HS-27A (cell line): ENCODE results near the gene ZNF273.

Experiments used
- DNase-seq: peaks from one replicate; pipeline ENCODE4 v3.0.0-alpha.2; 2012; ENCODE audit warnings: low read depth, missing footprints

The ZNF273 gene

DNA sequence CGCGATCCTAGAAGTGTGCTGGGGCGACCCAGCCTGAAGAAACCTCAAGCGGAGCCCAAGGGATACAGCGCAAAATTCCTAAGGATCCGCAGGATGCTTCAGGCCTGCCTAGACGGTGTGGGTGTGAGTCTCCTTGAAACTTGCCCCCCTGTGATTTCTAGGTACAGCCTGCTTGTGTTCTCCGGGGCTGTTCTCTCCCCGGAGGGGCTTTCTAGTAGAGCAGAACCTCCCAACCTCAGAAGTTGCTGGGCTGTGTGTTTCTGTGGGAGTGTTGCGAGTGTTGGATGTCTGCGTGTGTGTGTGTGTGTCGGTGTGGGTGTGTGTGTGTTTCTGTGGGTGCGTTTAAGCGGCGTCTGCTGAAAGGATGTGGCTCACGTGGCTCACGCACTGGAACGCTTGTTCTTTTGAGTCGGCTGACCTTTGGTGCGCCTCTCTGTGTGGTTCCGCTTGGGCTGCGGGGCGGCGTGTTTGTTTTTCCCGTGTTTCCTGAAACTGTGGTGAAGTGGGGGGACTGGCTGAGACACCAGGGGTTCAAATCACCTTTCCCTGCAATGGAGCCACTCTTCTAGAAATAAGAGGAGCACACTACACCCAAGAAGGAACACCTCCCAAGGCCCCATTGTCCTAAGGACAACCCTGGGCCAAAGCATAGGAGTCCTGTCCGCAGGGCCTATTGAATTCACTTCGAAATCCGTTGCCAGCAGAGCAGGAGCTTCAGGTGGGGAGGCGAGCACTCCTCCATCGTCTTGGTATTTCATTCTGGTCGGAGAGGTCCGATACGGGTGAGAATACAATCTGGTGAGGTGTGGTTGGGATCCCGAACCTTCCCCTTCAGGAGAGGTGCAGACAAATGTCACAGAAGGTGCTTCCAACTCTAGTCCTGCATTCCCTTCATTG, 25.1 kb upstream of the ZNF273 start:
- no peak for DNase-seq

DNA sequence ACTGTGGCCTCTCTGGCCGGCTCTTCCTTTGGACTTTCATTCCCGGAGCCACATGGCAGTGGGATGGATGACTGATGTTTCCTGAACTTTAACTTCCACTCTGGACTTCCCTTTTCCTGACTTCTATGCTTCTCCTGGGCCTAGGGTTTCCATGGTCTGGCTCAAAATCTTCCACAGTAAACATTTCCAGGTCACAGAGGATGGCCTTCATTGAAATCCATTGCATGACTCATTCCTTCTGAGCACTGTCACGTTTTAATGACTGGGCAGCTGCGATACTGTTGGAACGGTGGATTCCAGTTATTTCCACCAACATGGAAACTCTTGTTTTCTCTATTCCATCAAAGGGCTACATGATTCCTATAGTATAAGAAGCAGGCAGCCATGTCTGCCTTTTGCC, 24.4 kb upstream of the ZNF273 start:
- no peak for DNase-seq

DNA sequence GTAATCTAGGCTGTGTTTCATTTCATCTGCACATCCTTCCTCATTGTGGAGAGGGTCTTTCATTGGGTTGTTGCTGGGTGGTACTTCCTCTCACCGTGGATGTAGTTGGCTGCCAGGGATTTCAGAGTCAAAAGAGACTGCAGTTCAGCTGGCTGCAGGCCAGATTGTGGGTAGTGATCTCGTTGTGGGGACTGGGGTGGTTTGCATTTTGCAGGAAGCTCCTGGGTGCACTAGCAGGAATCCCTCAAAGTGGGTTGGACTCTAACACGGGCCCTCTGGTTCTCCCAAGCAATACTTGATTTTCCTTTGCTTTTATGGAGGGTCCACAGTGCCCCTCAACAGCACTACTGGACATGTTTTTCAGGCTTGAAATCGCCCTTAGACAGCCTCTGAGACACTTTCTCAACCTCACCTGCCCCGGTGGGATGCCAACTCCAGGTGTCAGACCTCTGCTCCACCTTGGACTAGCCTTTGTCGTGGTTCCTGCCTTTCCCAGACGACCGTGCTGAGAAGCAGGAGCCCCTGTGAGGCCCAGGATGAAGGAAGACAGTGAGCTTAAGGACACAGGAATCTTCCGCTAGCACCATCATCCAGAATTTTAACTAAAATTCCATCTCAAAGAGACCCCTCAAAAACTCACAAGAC, 23.9 kb upstream of the ZNF273 start:
- DNase-seq = no peak

DNA sequence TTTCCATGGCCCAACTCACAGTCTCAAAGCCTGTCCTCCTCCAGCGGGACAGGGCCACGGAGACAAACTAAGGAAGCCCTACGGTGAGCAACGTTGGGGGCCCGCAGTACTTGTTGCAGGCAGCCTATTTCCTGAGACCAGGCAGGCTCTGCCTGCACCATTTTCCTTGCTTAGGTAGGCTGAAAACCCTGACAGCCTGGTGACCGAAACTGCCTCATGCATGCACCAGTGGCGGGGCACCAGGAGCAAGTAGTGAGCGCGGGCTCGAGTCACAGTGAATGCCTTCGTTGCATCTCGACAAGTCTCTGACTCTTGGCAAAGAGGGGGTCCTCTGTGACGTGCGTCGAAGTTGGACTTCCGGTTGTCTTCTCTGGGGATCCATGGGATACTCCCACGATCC, 23.3 kb upstream of the ZNF273 start:
- DNase-seq = no peak

DNA sequence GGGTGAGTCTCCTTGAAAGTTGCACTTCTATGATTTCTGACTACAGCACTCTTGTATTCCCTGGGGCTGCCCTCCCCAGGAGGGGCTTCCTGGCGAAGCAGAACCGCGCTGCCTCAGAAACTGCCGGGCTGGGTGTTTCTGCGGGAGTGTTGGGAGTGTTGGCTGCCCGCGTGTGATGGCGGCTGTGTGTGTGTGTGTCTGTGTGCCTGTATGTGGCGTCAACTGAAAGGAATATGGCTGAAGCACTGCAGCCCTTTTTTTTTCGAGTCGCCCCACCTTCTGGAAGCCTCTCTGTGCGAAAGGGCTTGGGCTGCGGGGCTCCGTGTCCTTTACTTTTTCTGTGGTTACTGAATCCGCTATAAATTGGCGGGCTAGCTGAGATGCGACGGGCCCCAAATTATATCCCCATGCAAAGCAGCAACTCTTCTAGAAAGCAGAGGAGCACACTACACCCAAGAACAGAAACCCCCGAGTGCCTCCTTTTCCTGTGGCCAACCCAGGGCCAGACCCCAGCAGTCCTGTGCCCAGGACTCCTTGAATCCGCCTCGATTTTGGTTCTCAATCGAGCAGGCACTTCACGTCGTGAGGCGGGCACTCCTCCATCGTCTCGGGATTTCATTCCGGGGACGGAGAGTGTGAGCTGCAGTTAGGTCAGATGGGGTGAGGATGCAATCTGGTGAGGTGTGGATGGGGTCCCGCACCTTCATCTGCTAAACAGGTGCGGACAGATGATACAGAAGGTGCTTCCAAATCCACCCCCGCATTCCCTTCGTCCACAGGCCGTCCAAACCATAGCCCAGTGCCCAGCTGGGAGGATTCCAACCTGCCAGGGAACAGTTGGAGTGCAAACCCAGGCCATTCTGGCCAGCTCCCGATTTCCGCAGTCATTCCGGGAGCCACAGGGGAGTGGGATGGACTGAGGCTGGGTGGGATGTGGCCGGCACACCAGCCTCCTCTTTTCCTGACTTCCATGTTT, 22.5 kb upstream of the ZNF273 start:
- DNase-seq = no peak

DNA sequence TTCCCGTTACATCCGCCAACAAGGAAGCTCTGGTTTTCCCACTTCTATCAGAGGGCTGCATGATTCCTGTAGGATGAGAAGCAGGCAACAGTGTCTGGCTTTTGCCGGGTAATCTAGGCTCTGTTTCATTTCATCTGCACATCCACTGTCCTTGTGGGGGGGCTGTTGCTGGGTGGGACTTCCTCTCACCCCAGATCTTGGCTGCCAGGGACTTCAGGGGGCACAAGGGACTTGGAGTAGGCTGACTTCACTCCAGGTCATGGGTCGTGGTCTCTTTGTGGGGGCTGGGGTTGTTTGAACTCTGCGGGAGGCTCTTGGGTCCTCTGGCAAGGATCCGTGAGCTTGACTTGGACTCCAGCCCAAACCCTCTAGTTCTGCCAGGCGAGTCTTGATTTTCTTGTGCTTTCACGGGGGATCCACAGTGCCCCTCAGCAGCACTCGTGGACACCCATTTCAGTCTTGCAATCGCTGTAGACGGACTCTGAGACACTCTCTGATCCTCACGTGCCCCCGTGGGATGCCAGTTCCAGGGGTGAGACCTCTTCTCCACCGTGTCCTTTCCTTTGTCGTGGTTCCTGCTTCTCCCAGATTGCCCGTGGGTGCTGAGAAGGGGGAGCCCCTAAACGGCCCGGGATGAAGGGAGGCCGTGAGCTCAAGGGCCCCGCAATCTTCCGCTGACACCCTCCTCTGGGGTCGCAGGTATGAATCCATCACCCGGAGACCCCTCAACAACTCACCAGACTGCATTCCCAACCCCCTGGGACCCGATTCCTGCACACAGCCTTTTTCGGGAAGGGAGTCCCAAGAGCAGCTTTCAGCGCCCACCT, 21.4 kb upstream of the ZNF273 start:
- no peak for DNase-seq

DNA sequence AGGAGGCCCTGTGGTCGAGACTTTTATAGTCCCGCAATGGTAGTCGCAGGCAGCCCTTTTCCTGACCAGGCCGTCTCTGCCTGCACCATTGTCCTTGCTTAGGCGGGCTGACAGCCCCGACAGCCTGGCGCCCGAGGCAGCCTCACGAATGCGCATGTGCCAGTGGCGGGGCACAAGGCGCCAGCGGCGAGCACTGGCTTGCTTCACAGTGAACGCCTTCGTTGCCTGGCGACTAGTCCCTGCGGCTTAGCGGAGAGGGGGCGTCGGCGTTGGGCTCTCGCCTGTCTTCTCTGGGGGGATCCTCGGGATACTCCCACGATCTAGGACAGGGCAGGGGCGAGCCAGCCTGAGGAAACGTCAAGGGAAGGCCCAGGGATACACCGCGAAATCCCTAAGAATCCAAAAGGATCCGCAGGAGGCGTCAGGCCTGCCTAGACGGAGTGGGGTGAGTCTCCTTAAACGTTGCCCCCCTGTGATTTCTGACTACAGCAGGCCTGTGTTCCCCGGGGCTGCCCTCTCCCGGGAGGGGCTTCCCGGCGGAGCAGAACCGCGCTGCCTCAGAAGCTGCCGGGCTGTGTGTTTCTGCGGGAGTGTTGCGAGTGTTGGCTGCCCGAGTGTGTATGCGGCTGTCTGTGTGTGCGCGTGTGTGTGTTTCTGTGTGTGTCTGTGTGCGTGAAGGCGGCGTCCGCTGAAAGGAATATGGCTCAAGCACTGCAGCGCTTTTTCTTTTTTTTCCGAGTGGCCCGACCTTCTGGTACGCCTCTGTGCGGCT, 20.5 kb upstream of the ZNF273 start:
- DNase-seq = no peak

DNA sequence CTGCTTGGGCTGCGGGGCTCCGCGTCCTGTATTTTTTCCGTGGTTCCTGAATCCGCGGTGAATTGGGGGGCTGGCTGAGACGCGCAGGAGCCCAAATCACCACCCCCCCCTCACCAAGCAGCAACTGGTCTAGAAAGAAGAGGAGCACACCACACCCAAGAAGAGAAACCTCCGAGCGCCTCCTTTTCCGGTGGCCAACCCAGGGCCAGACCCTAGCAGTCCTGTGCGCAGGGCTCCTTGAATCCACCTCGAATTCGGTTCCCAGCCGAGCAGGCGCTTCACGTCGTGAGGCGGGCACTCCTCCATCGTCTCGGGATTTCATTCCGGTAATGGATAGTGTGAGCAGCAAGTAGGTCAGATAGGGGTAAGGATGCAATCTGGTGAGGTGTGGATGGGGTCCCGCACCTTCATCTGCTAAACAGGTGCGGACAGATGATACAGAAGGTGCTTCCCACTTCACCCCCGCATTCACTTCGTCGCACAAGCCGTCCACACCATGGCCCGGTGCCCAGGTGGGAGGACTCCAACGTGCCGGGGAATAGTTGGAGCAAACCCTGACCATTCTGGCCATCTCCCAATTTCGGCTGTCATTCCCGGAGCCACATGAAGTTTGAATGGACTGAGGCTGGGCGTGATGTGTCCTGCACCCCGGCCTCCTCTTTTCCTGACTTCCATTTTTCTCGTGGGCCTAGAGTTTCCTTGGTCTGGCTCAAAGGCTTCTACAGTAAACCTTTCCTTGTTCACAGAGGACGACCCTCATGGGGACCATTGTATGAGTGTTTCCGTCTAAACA, 19.8 kb upstream of the ZNF273 start:
- no peak for DNase-seq

DNA sequence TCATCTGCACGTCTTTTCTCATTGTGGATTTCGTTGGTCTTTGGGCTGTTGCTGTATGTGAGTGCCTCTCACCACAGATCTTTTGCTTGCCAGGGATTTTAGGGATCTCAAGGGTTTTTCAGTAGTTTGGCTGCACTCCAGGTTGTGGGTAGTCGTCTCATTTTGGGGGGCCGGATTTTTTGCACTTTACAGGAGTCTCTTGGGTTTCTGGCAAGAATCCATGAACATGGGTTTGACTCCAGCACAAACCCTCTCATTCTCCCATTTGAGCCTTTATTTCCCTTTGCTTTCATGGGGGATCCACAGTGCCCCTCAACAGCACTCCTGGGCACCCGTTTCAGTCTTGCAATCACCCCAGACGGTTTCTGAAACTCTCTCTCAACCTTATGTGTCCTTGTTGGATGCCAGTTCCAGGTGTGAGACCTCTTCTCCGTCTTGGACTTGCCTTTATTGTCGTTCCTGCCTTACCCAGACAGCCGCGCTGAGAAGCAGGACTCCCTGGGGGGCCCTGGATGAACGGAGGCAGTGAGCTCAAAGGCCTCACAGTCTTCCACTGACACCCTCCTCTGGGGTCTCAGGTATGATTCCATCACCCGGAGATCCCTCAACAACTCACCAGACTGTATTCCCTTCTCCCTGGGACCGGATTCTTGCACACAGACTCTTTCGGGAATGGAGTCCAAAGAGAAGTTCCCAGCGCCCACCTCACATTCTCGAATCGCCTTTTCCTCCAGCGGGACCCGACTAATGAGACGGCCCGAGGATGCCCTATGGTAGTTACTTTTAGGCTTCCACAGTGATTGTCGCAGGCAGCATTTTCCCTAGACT, 18.8 kb upstream of the ZNF273 start:
- DNase-seq = no peak

DNA sequence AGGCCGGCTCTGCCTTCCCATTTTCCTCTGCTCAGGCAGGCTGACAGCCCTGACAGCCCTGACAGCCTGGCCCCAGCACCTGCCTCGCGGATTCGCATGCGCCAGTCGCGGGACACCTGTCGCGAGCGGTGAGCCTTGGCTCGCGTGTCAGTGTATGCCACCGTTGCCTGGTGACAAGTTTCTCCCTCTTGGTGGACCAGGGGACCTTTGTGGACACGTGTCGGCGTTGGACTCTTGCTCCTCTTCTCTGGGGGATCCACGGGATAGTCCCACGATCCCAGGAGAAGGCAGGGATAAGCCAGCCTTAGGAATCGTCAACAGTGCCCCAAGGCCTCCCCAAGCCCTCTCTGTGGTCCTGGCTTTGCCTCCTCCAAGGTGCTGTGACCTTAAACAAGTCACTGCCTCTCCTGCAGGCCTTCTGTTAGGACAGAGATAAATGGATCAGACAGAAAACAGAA, 18.1 kb upstream of the ZNF273 start:
- no peak for DNase-seq

DNA sequence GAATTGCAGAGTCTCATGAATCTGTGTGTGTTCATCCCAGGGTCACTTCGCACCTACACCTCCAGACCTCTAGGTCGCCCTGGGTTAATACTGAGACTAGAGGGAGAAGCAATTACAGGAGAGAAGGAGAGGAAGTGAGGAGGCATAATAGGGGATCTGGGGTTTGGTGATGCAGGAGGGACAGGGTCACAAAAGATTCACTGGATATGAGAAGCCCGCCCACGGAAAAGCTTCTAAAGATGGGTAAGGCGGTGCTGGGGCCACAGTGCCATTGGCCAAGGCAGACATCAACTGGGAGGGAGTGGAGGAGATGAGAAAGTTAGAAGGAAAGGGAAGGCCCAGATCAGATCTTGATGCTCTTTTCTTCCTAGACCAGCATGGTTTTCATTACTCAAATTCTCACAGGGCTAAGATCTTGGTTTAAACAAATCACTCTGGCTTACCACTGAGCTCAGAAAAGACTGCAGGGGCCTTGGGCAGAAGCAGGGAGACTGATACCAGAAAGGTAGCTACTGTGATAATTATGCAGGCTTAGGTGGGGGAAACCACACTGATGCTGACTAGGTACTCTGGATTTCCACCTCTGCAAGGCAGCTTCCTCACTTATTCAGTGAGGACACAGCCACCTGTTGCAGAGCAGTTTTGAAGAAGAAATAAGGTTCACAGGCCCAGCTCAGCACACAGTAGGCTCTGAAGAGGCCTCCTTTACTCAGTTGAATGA, 17.4 kb upstream of the ZNF273 start:
- DNase-seq = no peak

DNA sequence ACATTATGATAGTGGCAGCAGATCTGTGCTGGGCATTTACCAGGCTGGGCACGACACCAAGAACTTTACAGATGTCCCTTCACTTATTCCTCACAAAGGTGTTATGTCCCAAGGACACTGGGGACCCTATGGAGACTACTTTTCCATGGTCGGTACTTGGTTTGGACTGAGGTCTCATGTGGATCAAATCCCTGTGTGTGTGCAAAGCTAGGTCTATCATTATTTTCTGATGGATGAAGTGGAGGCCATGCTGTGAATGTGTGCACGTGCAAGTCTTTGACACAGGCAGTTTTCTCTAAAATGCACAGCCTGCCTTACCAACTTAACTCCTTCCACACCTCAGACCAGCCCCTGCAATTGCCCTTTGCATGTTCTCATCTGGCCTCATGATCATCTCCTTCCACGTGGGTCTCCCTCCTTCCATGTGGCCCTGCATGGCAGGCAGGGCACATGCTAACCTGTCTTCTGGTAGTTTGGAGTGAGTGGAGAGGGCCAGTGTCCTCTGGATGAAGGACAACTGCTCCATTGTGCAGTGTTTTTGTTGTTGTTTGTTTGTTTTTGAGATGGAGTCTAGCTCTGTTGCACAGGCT, 16.0 kb upstream of the ZNF273 start:
- DNase-seq = no peak

DNA sequence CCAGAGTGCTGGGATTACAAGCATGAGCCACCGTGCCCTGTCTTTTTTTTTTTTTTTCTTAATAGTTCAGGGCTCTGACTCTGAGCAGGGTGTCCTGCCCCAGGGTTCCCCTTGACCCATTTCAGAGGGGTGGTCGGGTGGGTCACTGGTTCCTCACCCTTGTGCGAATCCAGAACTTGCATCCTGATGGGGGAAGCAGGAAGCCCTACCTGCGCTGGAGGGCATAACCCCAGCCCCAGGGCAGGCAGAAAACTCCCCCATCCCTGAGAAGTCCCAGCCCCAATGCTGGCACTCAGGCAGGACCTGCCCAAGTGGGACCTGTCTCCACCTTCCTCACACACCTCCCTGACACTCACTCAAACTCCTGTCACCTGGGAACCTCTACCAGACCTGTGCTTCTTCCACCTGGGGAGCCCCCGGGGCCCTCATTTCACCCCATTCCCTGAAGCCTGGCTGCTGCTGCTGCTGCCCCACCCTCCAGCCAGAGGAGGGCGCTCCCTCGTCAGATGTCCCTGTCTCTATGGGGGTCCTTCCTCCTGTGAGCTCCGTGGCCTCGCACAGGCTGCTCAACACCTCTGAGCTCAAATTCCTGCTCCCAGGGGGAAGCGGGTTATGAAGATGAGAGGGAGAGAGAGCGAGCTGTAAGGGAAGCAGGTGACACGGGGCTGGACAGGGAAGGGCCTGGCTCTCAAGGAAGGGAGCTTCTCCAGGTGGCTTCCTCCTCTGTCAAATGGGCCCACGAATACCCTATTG, 15.1 kb upstream of the ZNF273 start:
- DNase-seq = no peak

DNA sequence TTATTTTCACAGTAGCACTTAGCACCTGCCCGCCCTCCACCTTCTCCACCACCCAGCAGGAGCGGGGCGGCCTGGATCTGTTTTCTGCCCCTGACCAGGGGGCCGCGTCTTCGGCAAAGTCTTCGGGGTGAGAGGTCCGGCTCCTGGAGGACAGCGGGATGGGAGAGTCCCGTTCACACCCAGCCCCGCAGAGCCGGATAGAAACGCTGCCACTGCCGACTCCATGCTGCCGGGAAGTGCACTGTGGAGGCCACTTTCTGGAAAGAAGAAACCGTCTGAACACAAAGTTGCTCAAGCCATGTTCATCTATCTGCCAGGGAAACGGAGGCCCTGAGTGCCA, 14.5 kb upstream of the ZNF273 start:
- DNase-seq = no peak

DNA sequence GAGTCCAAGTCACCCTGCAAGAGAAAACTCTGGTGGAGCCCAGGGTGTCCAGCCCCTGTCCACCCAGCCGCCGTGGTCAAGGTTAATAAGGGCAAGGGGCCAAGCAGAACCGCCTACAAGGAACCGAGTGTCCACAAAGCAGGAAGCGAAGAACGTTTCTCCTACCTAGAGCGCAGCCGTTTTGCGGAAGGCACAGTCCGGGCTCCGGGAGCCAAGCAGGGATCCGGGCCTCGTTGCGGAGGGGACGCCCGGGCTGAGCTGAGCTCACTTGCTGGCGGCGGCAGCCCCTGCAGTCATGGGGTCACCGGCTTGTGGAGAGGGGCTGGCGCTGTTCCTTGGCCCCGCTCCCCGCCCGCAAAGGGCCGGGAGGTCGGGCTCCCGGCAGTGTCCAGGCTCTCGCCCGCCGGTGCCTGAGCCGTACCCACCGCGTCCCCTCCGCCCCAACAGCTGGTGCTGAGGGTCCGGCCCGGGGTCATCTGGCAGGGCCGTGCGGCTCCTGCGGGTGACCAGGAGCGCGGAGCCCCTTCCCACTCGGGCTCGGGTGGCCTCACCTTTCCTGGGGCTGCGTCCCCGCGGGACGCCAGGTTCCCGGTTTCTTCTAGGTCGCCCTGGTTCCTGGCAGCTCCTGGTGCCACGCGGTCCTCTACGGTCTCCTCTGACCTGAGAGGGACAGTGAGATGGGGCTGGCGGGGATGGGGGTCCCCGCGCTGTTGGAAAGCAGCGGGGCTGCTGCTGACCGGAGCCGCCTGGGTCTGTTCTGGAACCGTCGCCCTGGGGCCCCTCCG, 14.0 kb upstream of the ZNF273 start:
- DNase-seq = no peak

DNA sequence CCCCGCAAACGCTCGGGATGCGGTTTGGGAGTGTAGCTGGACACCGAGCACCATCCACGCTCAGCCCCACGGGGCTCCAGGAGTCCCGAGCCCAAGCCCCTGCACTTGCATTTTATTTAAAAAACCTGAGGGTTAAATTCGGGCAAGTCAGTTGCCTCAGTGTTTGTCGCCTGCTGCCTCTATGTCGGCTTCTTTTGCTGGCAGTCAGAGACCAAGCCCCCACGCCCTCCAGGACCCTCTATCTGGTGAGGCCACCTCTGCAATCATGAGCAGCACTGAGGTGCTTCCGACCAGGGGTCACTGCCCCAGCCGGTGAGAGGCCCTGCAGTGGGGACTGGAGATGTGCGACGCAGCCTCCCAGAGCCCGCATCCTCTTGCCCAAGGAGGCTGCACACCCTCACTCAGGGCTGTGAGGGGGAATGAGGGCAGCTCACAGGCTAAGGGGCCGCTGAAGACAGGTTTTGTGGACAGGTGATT, 13.3 kb upstream of the ZNF273 start:
- DNase-seq = no peak
